ENCODE results near the gene CD93. TPM values are rescaled to one million over a fixed set of nuclear protein-coding genes. Genes with fewer than 3 reads are reported as not detected.

The CD93 gene
- polyA plus RNA-seq, 3 donors: 36.2 to 42.3 (median 39.1) TPM

GRCh38 chr20:23063168-23063567 is 23.0 kb downstream of the CD93 start:
- no peak for DNase-seq

- no peak for DNase-seq
Measured at GRCh38 chr20:23062632-23063031, 23.5 kb downstream of the CD93 start.

- peak; percentile 73 for DNase-seq
Measured at GRCh38 chr20:23061734-23062561, 24.2 kb downstream of the CD93 start.

GRCh38 chr20:23061262-23061661 is 24.9 kb downstream of the CD93 start:
- DNase-seq: no peak

- DNase-seq: no peak
Measured at GRCh38 chr20:23060629-23061028, 25.5 kb downstream of the CD93 start.

- DNase-seq: no peak
Measured at GRCh38 chr20:23059846-23060245, 26.3 kb downstream of the CD93 start.

GRCh38 chr20:23059001-23059400 is 27.1 kb downstream of the CD93 start:
- no peak for DNase-seq

- no peak for DNase-seq
Measured at GRCh38 chr20:23058240-23058639, 27.9 kb downstream of the CD93 start.

GRCh38 chr20:23052904-23053303 is 33.2 kb downstream of the CD93 start:
- no peak for DNase-seq

GRCh38 chr20:23050847-23051627 is 35.1 kb downstream of the CD93 start:
- peak; percentile 83 for DNase-seq

- no peak for DNase-seq
Measured at GRCh38 chr20:23050076-23050838, 35.9 kb downstream of the CD93 start.

GRCh38 chr20:23049201-23050075 is 36.7 kb downstream of the CD93 start, which contains the start of gene THBD:
THBD (minus strand) TSS chr20:23049672; CDS start chr20:23049504, 168 bp downstream.
- DNase-seq: no peak

- DNase-seq: no peak
Measured at GRCh38 chr20:23048283-23049200, 37.6 kb downstream of the CD93 start.

- no peak for DNase-seq
Measured at GRCh38 chr20:23047738-23048214, 38.3 kb downstream of the CD93 start.

GRCh38 chr20:23047001-23047737 is 39.0 kb downstream of the CD93 start:
- no peak for DNase-seq

GRCh38 chr20:23046431-23046830 is 39.7 kb downstream of the CD93 start:
- no peak for DNase-seq

- no peak for DNase-seq
Measured at GRCh38 chr20:23043376-23043775, 42.7 kb downstream of the CD93 start.

GRCh38 chr20:23042270-23042669 is 43.9 kb downstream of the CD93 start:
- no peak for DNase-seq

GRCh38 chr20:23039885-23040508 is 46.1 kb downstream of the CD93 start:
- no peak for DNase-seq

Data from renal pelvis (tissue), 4 donors.